HepG2 (cell line): ENCODE measurements around the gene C5orf34. TPM values are rescaled to one million over a fixed set of nuclear protein-coding genes. Genes with fewer than 3 reads are reported as not detected.

Experiments used
- ADNP ChIP-seq: sonication (generic); formaldehyde crosslinking; IDR thresholded peaks from 2 replicates; pipeline ENCODE4 v1.4.0; 2020; ENCODE audit warnings: missing genetic modification reagents
- AGO1 ChIP-seq: fragments of 200-400 bp; formaldehyde crosslinking; IDR thresholded peaks from 2 replicates; pipeline ENCODE4 v1.6.1; 2017; ENCODE audit warnings: mild to moderate bottlenecking, low read depth, low read length, moderate library complexity; ENCODE audit not compliant: poor library complexity, severe bottlenecking
- CCDC6 ChIP-seq: sonication (generic); formaldehyde crosslinking; IDR thresholded peaks from 2 replicates; pipeline ENCODE4 v1.8.1; 2022; ENCODE audit warnings: mild to moderate bottlenecking, missing genetic modification reagents, moderate library complexity
- CEBPB ChIP-seq: IDR thresholded peaks from 2 replicates; pipeline ENCODE4 v1.6.1; 2011; ENCODE audit warnings: low read depth, low read length, improper control_type of control experiment, borderline replicate concordance
- ETV5 ChIP-seq: IDR thresholded peaks from 2 replicates; pipeline ENCODE4 v1.6.1; 2018; ENCODE audit warnings: missing biosample characterization, missing genetic modification reagents, inconsistent platforms, borderline replicate concordance
- JDP2 ChIP-seq: sonication (generic); formaldehyde crosslinking; IDR thresholded peaks from 2 replicates; pipeline ENCODE4 v1.8.1; 2022; ENCODE audit warnings: missing genetic modification reagents, borderline replicate concordance
- KDM6A ChIP-seq: IDR thresholded peaks from 2 replicates; pipeline ENCODE4 v1.6.1; 2016; ENCODE audit warnings: low read depth
- ZBTB1 ChIP-seq: sonication (generic); formaldehyde crosslinking; IDR thresholded peaks from 2 replicates; pipeline ENCODE4 v1.4.0; 2020; ENCODE audit warnings: missing genetic modification reagents, borderline replicate concordance
- ZNF12 ChIP-seq: sonication (generic); formaldehyde crosslinking; IDR thresholded peaks from 2 replicates; pipeline ENCODE4 v1.5.0; 2020; ENCODE audit warnings: missing genetic modification reagents
- ZNF564 ChIP-seq: sonication (generic); formaldehyde crosslinking; IDR thresholded peaks from 2 replicates; pipeline ENCODE4 v1.8.1; 2023; ENCODE audit warnings: mild to moderate bottlenecking, missing genetic modification reagents
- ZNF619 ChIP-seq: sonication (generic); formaldehyde crosslinking; IDR thresholded peaks from 2 replicates; pipeline ENCODE4 v1.4.0; 2020; ENCODE audit warnings: mild to moderate bottlenecking, missing genetic modification reagents
- polyA plus RNA-seq, 8 experiments: library from polyadenylated mRNA; depleted of rRNA in 3 of 8; stranded (reverse) in 7 of 8; unstranded in 1 of 8; fragments of >200 nt; fragmentation: Illumina TruSeq in 4 of 8; extraction: Trizol in 4 of 8; gene quantifications; 2 replicates each; pipeline versions ENCODE4 v1.2.1 to v1.2.3, GENCODE V29; 2011 to 2016; ENCODE audit warnings: low read depth in 4 of 8, missing spikeins in 1 of 8, mixed read lengths in 1 of 8; ENCODE audit not compliant: insufficient read depth in 1 of 8
- total RNA-seq, 5 experiments: library from RNA; depleted of rRNA; stranded (reverse); fragments of >200 nt; fragmentation: Illumina TruSeq; extraction: Trizol; gene quantifications; 2 replicates each; pipeline ENCODE4 v1.2.3, GENCODE V29; 2016; ENCODE audit warnings: low read depth in 1 of 5
- TF ChIP-seq, protein P1 (sequence below): fragments of 450-650 bp; IDR thresholded peaks from 2 replicates; pipeline ENCODE4 v1.6.1; 2016
- TF ChIP-seq, protein P2 (sequence below): sonication (generic); formaldehyde crosslinking; IDR thresholded peaks from 2 replicates; pipeline ENCODE4 v1.4.0; 2020; ENCODE audit warnings: missing genetic modification reagents
- TF ChIP-seq, protein P3 (sequence below): sonication (generic); formaldehyde crosslinking; IDR thresholded peaks from 2 replicates; pipeline ENCODE4 v1.9.0; 2021; ENCODE audit warnings: missing genetic modification reagents, borderline replicate concordance
- TF ChIP-seq, protein P4 (sequence below): sonication (generic); formaldehyde crosslinking; IDR thresholded peaks from 2 replicates; pipeline ENCODE4 v1.4.0; 2020; ENCODE audit warnings: missing genetic modification reagents

The C5orf34 gene
- total and polyA plus RNA-seq, 2 of the 13 experiments (the other 11 are each of a cell fraction or from before 2014, with no cell fraction given), result 3.2 to 6.4 TPM

DNA sequence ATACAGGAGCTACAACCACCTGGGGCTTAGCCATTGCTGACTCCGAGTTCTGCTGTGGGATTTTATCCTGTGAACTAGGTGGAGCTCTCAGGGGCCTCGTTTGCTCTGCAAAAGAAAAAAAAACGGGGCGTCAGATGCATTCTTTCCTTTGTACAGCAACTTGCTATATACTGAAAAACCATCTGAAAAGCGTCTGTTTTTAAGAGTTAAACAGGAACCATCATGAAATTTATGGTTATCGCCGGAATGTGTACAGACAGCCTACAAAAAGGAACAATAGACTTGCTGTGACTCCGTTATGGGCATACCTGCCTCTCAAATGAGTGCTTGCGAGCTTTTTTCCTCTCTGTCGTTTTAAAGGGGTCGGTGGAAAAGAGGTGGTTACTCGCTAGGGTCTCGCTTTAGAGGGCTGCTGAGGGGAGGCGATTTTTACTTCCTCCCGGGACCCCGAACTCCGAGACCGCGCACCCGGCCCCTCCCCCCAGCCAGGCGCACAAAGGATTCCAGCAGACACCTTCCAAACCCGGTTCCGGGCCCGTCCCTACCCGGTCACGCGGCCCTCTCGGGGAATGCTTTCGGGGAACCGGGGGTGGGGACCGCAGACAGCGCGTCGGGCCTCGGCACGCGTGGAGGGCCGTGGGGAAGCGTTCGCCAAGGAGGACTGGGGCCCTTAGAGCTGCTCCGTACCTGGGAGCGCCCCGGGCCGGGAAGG is 41.1 kb upstream of the C5orf34 start (continued):
- TF ChIP-seq, protein P1, sequence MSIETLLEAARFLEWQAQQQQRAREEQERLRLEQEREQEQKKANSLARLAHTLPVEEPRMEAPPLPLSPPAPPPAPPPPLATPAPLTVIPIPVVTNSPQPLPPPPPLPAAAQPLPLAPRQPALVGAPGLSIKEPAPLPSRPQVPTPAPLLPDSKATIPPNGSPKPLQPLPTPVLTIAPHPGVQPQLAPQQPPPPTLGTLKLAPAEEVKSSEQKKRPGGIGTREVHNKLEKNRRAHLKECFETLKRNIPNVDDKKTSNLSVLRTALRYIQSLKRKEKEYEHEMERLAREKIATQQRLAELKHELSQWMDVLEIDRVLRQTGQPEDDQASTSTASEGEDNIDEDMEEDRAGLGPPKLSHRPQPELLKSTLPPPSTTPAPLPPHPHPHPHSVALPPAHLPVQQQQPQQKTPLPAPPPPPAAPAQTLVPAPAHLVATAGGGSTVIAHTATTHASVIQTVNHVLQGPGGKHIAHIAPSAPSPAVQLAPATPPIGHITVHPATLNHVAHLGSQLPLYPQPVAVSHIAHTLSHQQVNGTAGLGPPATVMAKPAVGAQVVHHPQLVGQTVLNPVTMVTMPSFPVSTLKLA, result no peak
- TF ChIP-seq ADNP, result no peak
- TF ChIP-seq, protein P2, sequence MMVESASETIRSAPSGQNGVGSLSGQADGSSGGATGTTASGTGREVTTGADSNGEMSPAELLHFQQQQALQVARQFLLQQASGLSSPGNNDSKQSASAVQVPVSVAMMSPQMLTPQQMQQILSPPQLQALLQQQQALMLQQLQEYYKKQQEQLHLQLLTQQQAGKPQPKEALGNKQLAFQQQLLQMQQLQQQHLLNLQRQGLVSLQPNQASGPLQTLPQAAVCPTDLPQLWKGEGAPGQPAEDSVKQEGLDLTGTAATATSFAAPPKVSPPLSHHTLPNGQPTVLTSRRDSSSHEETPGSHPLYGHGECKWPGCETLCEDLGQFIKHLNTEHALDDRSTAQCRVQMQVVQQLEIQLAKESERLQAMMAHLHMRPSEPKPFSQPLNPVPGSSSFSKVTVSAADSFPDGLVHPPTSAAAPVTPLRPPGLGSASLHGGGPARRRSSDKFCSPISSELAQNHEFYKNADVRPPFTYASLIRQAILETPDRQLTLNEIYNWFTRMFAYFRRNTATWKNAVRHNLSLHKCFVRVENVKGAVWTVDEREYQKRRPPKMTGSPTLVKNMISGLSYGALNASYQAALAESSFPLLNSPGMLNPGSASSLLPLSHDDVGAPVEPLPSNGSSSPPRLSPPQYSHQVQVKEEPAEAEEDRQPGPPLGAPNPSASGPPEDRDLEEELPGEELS, result no peak
- no peak for TF ChIP-seq ETV5 (CRISPR knock-in tag)
- TF ChIP-seq CCDC6 (CRISPR knock-in tag), result no peak
- no peak for TF ChIP-seq CEBPB
- no peak for TF ChIP-seq KDM6A (CRISPR knock-in tag)
- no peak for TF ChIP-seq JDP2 (CRISPR knock-in tag)
- TF ChIP-seq ZNF564 (CRISPR knock-in tag), result no peak
- TF ChIP-seq, protein P3, sequence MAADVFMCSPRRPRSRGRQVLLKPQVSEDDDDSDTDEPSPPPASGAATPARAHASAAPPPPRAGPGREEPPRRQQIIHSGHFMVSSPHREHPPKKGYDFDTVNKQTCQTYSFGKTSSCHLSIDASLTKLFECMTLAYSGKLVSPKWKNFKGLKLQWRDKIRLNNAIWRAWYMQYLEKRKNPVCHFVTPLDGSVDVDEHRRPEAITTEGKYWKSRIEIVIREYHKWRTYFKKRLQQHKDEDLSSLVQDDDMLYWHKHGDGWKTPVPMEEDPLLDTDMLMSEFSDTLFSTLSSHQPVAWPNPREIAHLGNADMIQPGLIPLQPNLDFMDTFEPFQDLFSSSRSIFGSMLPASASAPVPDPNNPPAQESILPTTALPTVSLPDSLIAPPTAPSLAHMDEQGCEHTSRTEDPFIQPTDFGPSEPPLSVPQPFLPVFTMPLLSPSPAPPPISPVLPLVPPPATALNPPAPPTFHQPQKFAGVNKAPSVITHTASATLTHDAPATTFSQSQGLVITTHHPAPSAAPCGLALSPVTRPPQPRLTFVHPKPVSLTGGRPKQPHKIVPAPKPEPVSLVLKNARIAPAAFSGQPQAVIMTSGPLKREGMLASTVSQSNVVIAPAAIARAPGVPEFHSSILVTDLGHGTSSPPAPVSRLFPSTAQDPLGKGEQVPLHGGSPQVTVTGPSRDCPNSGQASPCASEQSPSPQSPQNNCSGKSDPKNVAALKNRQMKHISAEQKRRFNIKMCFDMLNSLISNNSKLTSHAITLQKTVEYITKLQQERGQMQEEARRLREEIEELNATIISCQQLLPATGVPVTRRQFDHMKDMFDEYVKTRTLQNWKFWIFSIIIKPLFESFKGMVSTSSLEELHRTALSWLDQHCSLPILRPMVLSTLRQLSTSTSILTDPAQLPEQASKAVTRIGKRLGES (CRISPR knock-in tag), result no peak
- TF ChIP-seq ZNF619 (CRISPR knock-in tag), result no peak
- no peak for TF ChIP-seq ZBTB1 (CRISPR knock-in tag)
- TF ChIP-seq, protein P4, sequence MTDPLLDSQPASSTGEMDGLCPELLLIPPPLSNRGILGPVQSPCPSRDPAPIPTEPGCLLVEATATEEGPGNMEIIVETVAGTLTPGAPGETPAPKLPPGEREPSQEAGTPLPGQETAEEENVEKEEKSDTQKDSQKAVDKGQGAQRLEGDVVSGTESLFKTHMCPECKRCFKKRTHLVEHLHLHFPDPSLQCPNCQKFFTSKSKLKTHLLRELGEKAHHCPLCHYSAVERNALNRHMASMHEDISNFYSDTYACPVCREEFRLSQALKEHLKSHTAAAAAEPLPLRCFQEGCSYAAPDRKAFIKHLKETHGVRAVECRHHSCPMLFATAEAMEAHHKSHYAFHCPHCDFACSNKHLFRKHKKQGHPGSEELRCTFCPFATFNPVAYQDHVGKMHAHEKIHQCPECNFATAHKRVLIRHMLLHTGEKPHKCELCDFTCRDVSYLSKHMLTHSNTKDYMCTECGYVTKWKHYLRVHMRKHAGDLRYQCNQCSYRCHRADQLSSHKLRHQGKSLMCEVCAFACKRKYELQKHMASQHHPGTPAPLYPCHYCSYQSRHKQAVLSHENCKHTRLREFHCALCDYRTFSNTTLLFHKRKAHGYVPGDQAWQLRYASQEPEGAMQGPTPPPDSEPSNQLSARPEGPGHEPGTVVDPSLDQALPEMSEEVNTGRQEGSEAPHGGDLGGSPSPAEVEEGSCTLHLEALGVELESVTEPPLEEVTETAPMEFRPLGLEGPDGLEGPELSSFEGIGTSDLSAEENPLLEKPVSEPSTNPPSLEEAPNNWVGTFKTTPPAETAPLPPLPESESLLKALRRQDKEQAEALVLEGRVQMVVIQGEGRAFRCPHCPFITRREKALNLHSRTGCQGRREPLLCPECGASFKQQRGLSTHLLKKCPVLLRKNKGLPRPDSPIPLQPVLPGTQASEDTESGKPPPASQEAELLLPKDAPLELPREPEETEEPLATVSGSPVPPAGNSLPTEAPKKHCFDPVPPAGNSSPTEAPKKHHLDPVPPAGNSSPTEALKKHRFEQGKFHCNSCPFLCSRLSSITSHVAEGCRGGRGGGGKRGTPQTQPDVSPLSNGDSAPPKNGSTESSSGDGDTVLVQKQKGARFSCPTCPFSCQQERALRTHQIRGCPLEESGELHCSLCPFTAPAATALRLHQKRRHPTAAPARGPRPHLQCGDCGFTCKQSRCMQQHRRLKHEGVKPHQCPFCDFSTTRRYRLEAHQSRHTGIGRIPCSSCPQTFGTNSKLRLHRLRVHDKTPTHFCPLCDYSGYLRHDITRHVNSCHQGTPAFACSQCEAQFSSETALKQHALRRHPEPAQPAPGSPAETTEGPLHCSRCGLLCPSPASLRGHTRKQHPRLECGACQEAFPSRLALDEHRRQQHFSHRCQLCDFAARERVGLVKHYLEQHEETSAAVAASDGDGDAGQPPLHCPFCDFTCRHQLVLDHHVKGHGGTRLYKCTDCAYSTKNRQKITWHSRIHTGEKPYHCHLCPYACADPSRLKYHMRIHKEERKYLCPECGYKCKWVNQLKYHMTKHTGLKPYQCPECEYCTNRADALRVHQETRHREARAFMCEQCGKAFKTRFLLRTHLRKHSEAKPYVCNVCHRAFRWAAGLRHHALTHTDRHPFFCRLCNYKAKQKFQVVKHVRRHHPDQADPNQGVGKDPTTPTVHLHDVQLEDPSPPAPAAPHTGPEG (CRISPR knock-in tag), result no peak
- peak; percentile 15; the same call in 1 of the 2 replicates for TF ChIP-seq ZNF12 (CRISPR knock-in tag)
- no peak for TF ChIP-seq AGO1
